K562 (cell line): ENCODE data around the gene CTSW. TPM values are rescaled to one million over a fixed set of nuclear protein-coding genes. Genes with fewer than 3 reads are reported as not detected.
A peak's percentile ranks its signal among the peaks of the same experiment; 100 is the strongest.

Experiments used
- BACH1 ChIP-seq: fragments of 200-800 bp; sonication (Bioruptor generic); IDR thresholded peaks from 2 replicates; pipeline ENCODE4 v1.6.1; 2016; ENCODE audit warnings: missing genetic modification characterization, missing compliant biosample characterization
- EP400 ChIP-seq: fragments of 450-650 bp; IDR thresholded peaks from 2 replicates; pipeline ENCODE4 v1.6.1; 2017; ENCODE audit warnings: antibody characterized with exemption, mild to moderate bottlenecking, moderate library complexity
- ERF ChIP-seq: fragments of 450-650 bp; formaldehyde crosslinking; IDR thresholded peaks from 2 replicates; pipeline ENCODE4 v1.4.0; 2020; ENCODE audit warnings: mild to moderate bottlenecking, mixed read lengths
- HNRNPK ChIP-seq: fragments of 200-400 bp; formaldehyde crosslinking; IDR thresholded peaks from one replicate; pipeline ENCODE4 v1.6.1; 2018; ENCODE audit warnings: mild to moderate bottlenecking, low read depth, low read length; ENCODE audit not compliant: poor library complexity, severe bottlenecking
- NR2F6 ChIP-seq: fragments of 450-650 bp; formaldehyde crosslinking; IDR thresholded peaks from 2 replicates; pipeline ENCODE4 v1.4.0; 2020; ENCODE audit warnings: mild to moderate bottlenecking
- POLR2AphosphoS5 ChIP-seq: IDR thresholded peaks from 2 replicates; pipeline ENCODE4 v1.6.1; 2011; ENCODE audit warnings: mild to moderate bottlenecking, low read depth, low read length, moderate library complexity; ENCODE audit not compliant: control insufficient read depth, insufficient read depth
- POLR2B ChIP-seq: fragments of 450-650 bp; IDR thresholded peaks from 2 replicates; pipeline ENCODE4 v1.6.1; 2018; ENCODE audit warnings: low read depth; ENCODE audit not compliant: partially characterized antibody
- POLR2G ChIP-seq: fragments of 200-400 bp; formaldehyde crosslinking; IDR thresholded peaks from 2 replicates; pipeline ENCODE4 v1.6.1; 2017; ENCODE audit warnings: low read depth, mild to moderate bottlenecking, antibody characterized with exemption, low read length, moderate library complexity
- RBM22 ChIP-seq: fragments of 200-400 bp; formaldehyde crosslinking; IDR thresholded peaks from 2 replicates; pipeline ENCODE4 v1.6.1; 2018; ENCODE audit warnings: low read length, low read depth; ENCODE audit not compliant: poor library complexity, severe bottlenecking
- TEAD2 ChIP-seq: fragments of 450-650 bp; IDR thresholded peaks from 2 replicates; pipeline ENCODE4 v1.6.1; 2016; ENCODE audit warnings: missing genetic modification characterization, control low read depth, missing compliant biosample characterization
- polyA plus RNA-seq, 8 experiments: library from polyadenylated mRNA; depleted of rRNA in 4 of 8; stranded (reverse) in 5 of 8; unstranded in 3 of 8; fragments of >200 nt; fragmentation: Nextera tagmentation in 2 of 8; fragmentation: Illumina TruSeq in 1 of 8; extraction: Ambion mirVana in 2 of 8; extraction: Trizol in 1 of 8; gene quantifications; 2 replicates each; pipeline versions ENCODE4 v1.2.1 to v1.2.3, GENCODE V29; 2011 to 2014; ENCODE audit warnings: inconsistent platforms in 1 of 8, missing spikeins in 1 of 8
- total RNA-seq, 7 experiments: library from RNA; depleted of rRNA in 6 of 7; stranded (reverse); fragments of >200 nt in 6 of 7; fragmentation: Illumina TruSeq in 2 of 7; extraction: Trizol in 2 of 7; gene quantifications; 2 replicates each; pipeline versions ENCODE4 v1.2.1 to v1.2.3, GENCODE V29; 2011 to 2021; ENCODE audit warnings: low replicate concordance in 1 of 7
- TF ChIP-seq, protein P1 (sequence below): fragments of 250-450 bp; sonication (Bioruptor Pico); IDR thresholded peaks from 2 replicates; pipeline ENCODE4 v1.5.0; 2021; ENCODE audit warnings: mild to moderate bottlenecking, moderate library complexity
- TF ChIP-seq, protein P2 (sequence below), 2 experiments: fragments of 450-650 bp in 1 of 2; IDR thresholded peaks; 2 replicates each; pipeline ENCODE4 v1.6.1; 2011 to 2017; ENCODE audit warnings: low read depth in 2 of 2, antibody characterized with exemption in 1 of 2, borderline replicate concordance in 1 of 2, low read length in 1 of 2, mild to moderate bottlenecking in 1 of 2, mixed read lengths in 1 of 2; ENCODE audit not compliant: control insufficient read depth in 1 of 2

Gene CTSW
- total and polyA plus RNA-seq, 9 of the 15 experiments (the other 6 are each of a cell fraction or from before 2014, with no cell fraction given) = 0.04 TPM; not detected in 8

GRCh38 chr11:65896034-65896999 is 16.7 kb downstream of the CTSW start (continued):
- TF ChIP-seq, protein P1, sequence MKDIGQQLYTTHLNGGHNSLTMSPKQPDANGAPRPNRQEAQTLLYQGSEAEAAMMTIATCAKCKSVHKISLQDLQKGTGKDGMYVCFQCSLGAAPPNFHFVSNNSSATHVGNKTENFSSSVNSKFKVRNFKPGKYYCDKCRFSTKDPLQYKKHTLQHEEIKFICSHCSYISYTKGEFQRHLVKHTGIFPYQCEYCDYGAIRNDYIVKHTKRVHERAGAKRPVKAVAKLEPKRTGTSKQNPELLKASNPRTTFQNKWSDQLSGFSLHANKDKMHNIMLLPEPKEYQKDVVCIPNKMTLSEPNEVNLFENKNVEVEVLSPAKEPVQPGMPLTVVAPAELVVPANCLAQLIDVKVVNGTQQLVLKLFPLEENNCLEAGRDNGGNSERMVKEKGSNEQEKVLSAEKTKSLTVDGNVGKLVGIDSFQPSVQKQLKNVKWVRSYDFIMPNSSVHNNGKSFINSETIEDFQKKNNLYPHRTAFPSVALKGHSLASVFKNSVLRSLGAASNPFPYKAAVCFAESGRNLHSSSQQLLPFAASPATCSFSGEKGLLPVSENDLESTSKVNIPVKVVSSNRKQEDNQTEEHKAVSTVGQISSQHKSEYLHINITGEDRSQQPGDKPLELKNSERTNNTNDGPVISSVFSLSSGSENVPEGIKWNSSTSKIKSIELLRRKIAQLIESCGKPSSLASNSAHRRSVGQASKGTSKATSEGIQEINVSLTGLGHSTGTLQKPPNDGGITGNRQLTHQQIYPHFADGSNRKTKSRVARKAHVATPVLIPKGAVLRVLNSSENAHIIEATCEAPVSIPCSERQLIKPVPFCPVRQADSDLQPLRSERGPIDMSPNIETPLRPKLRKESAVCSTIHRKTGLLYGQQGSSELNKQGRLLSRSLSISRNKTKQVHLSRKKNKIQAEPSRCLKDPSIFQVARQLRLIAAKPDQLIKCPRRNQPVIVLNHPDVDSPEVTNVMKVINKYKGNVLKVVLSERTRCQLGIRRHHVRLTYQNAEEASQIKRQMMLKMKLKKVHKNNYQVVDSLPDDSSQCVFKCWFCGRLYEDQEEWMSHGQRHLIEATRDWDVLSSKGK = no peak
- TF ChIP-seq BACH1 (tag) = no peak
- TF ChIP-seq HNRNPK = no peak
- TF ChIP-seq TEAD2 = no peak
- no peak for TF ChIP-seq NR2F6 (CRISPR knock-in tag)
- peak; percentile 74 for TF ChIP-seq RBM22
- TF ChIP-seq POLR2G = peak; percentile 73
- TF ChIP-seq, protein P2, sequence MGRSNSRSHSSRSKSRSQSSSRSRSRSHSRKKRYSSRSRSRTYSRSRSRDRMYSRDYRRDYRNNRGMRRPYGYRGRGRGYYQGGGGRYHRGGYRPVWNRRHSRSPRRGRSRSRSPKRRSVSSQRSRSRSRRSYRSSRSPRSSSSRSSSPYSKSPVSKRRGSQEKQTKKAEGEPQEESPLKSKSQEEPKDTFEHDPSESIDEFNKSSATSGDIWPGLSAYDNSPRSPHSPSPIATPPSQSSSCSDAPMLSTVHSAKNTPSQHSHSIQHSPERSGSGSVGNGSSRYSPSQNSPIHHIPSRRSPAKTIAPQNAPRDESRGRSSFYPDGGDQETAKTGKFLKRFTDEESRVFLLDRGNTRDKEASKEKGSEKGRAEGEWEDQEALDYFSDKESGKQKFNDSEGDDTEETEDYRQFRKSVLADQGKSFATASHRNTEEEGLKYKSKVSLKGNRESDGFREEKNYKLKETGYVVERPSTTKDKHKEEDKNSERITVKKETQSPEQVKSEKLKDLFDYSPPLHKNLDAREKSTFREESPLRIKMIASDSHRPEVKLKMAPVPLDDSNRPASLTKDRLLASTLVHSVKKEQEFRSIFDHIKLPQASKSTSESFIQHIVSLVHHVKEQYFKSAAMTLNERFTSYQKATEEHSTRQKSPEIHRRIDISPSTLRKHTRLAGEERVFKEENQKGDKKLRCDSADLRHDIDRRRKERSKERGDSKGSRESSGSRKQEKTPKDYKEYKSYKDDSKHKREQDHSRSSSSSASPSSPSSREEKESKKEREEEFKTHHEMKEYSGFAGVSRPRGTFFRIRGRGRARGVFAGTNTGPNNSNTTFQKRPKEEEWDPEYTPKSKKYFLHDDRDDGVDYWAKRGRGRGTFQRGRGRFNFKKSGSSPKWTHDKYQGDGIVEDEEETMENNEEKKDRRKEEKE (IDR thresholded peaks at IDR 0.05; ENCODE audit: borderline replicate concordance in 1 of 2, control insufficient read depth in 1 of 2, low read depth in 2 of 2, low read length in 1 of 2) = 0 out of 4 replicates have a peak, but pooled peaks of 1 of the 2 experiments have one; percentile 25
- TF ChIP-seq EP400 = no peak
- no peak for TF ChIP-seq POLR2B
- peak; percentile 57 for TF ChIP-seq POLR2AphosphoS5
- TF ChIP-seq ERF (CRISPR knock-in tag) = no peak
